C4-2B (cell line): Measurements from ENCODE around the gene SZT2.

Experiments used
- ZFX ChIP-seq: fragments of 450-650 bp; IDR thresholded peaks from 2 replicates; pipeline ENCODE4 v1.6.1; 2017
- TF ChIP-seq, protein P1 (sequence below): fragments of 450-650 bp; conservative IDR thresholded peaks from 2 replicates; pipeline ENCODE4 v1.5.1; 2017; ENCODE audit warnings: mild to moderate bottlenecking

DNA sequence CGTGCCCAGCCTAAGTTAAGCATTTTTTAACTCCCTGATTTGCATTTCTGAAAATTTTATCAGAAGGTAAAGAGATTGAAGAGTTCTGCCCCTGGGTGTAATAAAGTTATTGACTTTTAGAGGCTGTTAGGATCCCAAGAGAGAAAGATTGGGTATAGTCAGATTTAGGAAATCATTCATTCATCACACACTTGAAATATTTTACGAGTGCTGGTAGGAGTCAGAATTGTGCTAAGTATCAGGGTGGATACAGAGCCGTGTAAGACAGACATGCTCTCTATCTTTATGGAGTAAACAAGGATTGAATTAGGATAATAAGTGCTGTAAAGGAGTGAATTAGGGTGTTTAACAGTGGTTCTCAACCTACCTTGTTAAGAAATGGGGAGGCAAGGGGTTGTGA is 3.0 kb downstream of the SZT2 start:
- TF ChIP-seq, protein P1, sequence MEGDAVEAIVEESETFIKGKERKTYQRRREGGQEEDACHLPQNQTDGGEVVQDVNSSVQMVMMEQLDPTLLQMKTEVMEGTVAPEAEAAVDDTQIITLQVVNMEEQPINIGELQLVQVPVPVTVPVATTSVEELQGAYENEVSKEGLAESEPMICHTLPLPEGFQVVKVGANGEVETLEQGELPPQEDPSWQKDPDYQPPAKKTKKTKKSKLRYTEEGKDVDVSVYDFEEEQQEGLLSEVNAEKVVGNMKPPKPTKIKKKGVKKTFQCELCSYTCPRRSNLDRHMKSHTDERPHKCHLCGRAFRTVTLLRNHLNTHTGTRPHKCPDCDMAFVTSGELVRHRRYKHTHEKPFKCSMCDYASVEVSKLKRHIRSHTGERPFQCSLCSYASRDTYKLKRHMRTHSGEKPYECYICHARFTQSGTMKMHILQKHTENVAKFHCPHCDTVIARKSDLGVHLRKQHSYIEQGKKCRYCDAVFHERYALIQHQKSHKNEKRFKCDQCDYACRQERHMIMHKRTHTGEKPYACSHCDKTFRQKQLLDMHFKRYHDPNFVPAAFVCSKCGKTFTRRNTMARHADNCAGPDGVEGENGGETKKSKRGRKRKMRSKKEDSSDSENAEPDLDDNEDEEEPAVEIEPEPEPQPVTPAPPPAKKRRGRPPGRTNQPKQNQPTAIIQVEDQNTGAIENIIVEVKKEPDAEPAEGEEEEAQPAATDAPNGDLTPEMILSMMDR, result no peak
- TF ChIP-seq ZFX, result no peak
